Heart right ventricle (tissue), 16 donors: ENCODE measurements around the gene ABHD6. TPM values are rescaled to one million over a fixed set of nuclear protein-coding genes. Genes with fewer than 3 reads are reported as not detected.

ENCODE experiments used
- ATAC-seq, 8 donors: fragments of 200-7000 bp; cut with Tn5 transposase; one replicate each; pipeline ENCODE4 v1.9.1; 2020; ENCODE audit warnings: mild to moderate bottlenecking in 8 of 8, moderate library complexity in 8 of 8, moderate number of reproducible peaks in 1 of 8
- DNase-seq, 2 donors: peaks; one replicate each; pipeline ENCODE4 v3.0.0-alpha.2; 2020
- H3K27ac ChIP-seq, 10 donors: fragments of 200-600 bp; sonication (generic) in 2 of 10; one replicate each; pipeline versions ENCODE4 v1.5.0 to v1.8.0; 2020 to 2022; ENCODE audit warnings: mild to moderate bottlenecking in 3 of 10
- H3K27me3 ChIP-seq, 7 donors: fragments of 200-600 bp; one replicate each; pipeline ENCODE4 v1.8.0; 2021 to 2022; ENCODE audit warnings: mild to moderate bottlenecking in 2 of 7
- H3K36me3 ChIP-seq, 9 donors: fragments of 200-600 bp; sonication (generic) in 1 of 9; one replicate each; pipeline versions ENCODE4 v1.5.0 to v1.8.0; 2020 to 2022; ENCODE audit warnings: mild to moderate bottlenecking in 2 of 9
- H3K4me1 ChIP-seq, 9 donors: fragments of 200-600 bp; sonication (generic) in 1 of 9; one replicate each; pipeline versions ENCODE4 v1.5.0 to v1.8.0; 2020 to 2022; ENCODE audit warnings: mild to moderate bottlenecking in 4 of 9
- H3K4me3 ChIP-seq, 10 donors: fragments of 200-600 bp; sonication (generic) in 2 of 10; one replicate each; pipeline versions ENCODE4 v1.5.0 to v1.8.0; 2020 to 2022; ENCODE audit warnings: mild to moderate bottlenecking in 7 of 10, moderate library complexity in 2 of 10
- H3K9me3 ChIP-seq, 11 donors: fragments of 200-600 bp in 10 of 11; sonication (generic) in 2 of 11; one replicate each; pipeline versions ENCODE4 v1.5.0 to v1.8.0; 2013 to 2022; ENCODE audit warnings: mild to moderate bottlenecking in 2 of 11, control low read depth in 1 of 11, moderate library complexity in 1 of 11
- CTCF ChIP-seq, 9 donors: fragments of 200-600 bp; sonication (generic) in 2 of 9; IDR thresholded peaks; one replicate each; pipeline versions ENCODE4 v1.5.0 to v1.8.0; 2021 to 2022; ENCODE audit warnings: antibody characterized with exemption in 9 of 9, mild to moderate bottlenecking in 5 of 9, moderate library complexity in 1 of 9
- WGBS, 2 donors: extraction: QIAGEN DNeasy Blood & Tissue Kit; methylation state at CpG; one replicate each; pipeline ENCODE4 v1.1.7; 2013; ENCODE audit warnings: inconsistent platforms in 1 of 2; 5-methylcytosine and 5-hydroxymethylcytosine counted together
- intact Hi-C, 10 donors: fragments of 100-400 bp; cut with DNase I; formaldehyde crosslinking; loops; one replicate each; pipeline versions ENCODE4 v1.11.1 to v1.14.2; 2022
- polyA plus RNA-seq, 2 donors: library from polyadenylated mRNA; stranded (reverse); fragments of 200-250 nt; gene quantifications; one replicate each; pipeline ENCODE4 v1.2.3, GENCODE V29; 2013
- total RNA-seq, 10 donors: library from RNA; stranded (reverse); fragmentation: NEBNext Ultra II Directional in 3 of 10; extraction: Animal tissue kit (Norgen Biotek cat#: 25700) in 3 of 10; gene quantifications; one replicate each; pipeline versions ENCODE4 v1.2.1 to v1.2.4, GENCODE V29; 2021 to 2023
- donor health status: Arrhythmogenic right ventricular cardiomyopathy.
- donor health status: ischemic (EF 13 %, LVEDD 7.1; RV severe dilation, severe dysfunction).
- donor health status: healthy with polysubstance abuse.
- donor health status: DM: no; HTN: yes; CAD: no.
- donor health status: DM: no; HTN: no; CAD: no.
- donor health status: ischemic (EF 25% LVEDD 6.9; RV normal size, moderate dysfunction).
- donor health status: ischemic (EF 25% LVEDD 5.7; RV mildly dilated, moderate dysfunction).
- donor health status: healthy.
- donor health status: DM: yes; HTN: yes; CAD: no.
- donor health status: Ischemic cardiomyopathy.
- donor health status: ischemic (EF 35%, LVEDD 5.7; RV mildly dilated, moderate dysfunction).
- donor health status: nonischemic (EF 11% LVEDD 7.7; RV severe dilation, severe dysfunction).
- donor health status: DM: yes; HTN: yes; CAD: no.
- donor health status: PGD.
- donor health status: ischemic (EF 29% LVEDD 5.4; RV normal size, mild dysfunction).
- donor health status: nonischemic (EF 23%, LVEDD 6.1; RV moderate dilation, normal function).

ABHD6 gene
- total and polyA plus RNA-seq, 12 donors, result 3.1 to 11.6 (median 6.3) TPM

- WGBS, 2 donors, result 0% methylated on average over 34 to 37 of the region's 37 CpGs
- DNase-seq (peak; percentile 16 to 25), ATAC-seq (peak in 6 of 8 donors; percentile 3 to 65 (median 34))
- H3K27me3 ChIP-seq, result no peaks in the 10 kb centered on the region
- peak in 4 of 9 donors; percentile 21 to 32 (median 31) for TF ChIP-seq CTCF (IDR thresholded peaks at IDR 0.05)
- H3K27ac ChIP-seq, result peak overlapping the region in 9 of 10 donors; percentile 43 to 89 (median 70)
- H3K4me3 ChIP-seq, result peak overlapping the region; percentile 61 to 95 (median 79)
- no peaks in the 10 kb centered on the region for H3K36me3 ChIP-seq
- no peaks in the 10 kb centered on the region for H3K9me3 ChIP-seq
- intact Hi-C loops, result loop anchor here (2.0 to 10.0 kb wide), 8 partner anchors 51 to 199 kb away; partner anchors contain the start of gene KCTD6 (in 8 of the 10)
- H3K4me1 ChIP-seq, result peaks cover 3 to 41% (median 19%) of the 10 kb centered on the region in 9 donors
Observed at GRCh38 chr3:58333206-58334012, 95.8 kb downstream of the ABHD6 start.

DNA sequence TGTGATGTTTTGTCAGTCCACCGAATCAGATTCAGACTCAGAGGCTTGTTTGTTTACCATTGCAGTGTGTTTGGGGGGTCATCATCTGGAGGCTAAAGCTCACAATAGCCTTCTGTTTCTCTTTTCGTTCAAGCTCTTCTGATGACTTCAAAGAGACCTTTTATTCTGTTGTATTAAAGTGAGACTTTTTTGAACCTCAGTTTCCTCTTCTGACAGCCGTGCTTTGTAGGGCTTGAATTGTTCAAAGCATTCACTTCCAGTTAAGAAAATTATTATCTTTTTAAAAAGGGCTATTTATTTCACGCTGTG lies 96.4 kb downstream of the ABHD6 start:
- intact Hi-C loops, result loop anchor here in 9 of 10 donors (5.0 to 10.0 kb wide), 7 partner anchors 51 to 198 kb away; partner anchors contain the start of gene KCTD6 (in 6 of the 9)
- peaks cover 0 to 5% (median 0%) of the 10 kb centered on the region in 9 donors for H3K36me3 ChIP-seq
- no peaks in the 10 kb centered on the region for H3K9me3 ChIP-seq
- ATAC-seq (no peak), DNase-seq (no peak)
- no peak for TF ChIP-seq CTCF (IDR thresholded peaks at IDR 0.05)
- peak overlapping the region in 5 of 10 donors; percentile 64 to 89 (median 75) for H3K27ac ChIP-seq
- H3K4me3 ChIP-seq, result peak overlapping the region in 9 of 10 donors; percentile 76 to 95 (median 79)
- peaks cover 3 to 41% (median 19%) of the 10 kb centered on the region in 9 donors for H3K4me1 ChIP-seq
- H3K27me3 ChIP-seq, result no peaks in the 10 kb centered on the region
- 40 to 45% methylated on average over 4 of the region's 4 CpGs for WGBS, 2 donors

GRCh38 chr3:58334506-58334884 lies 96.9 kb downstream of the ABHD6 start:
- no peaks in the 10 kb centered on the region for H3K9me3 ChIP-seq
- H3K27ac ChIP-seq, result peak overlapping the region in 5 of 10 donors; percentile 64 to 89 (median 75)
- ATAC-seq (no peak), DNase-seq (no peak)
- H3K4me1 ChIP-seq, result peaks cover 3 to 41% (median 19%) of the 10 kb centered on the region in 9 donors
- H3K4me3 ChIP-seq, result peak overlapping the region in 8 of 10 donors; percentile 76 to 90 (median 79)
- intact Hi-C loops, result loop anchor here in 9 of 10 donors (5.0 to 10.0 kb wide), 7 partner anchors 50 to 198 kb away; partner anchors contain the start of gene KCTD6 (in 6 of the 9)
- no peaks in the 10 kb centered on the region for H3K27me3 ChIP-seq
- WGBS, 2 donors, result 91% methylated on average over 1 of the region's 1 CpG
- H3K36me3 ChIP-seq, result peaks cover 0 to 8% (median 0%) of the 10 kb centered on the region in 9 donors
- no peak for TF ChIP-seq CTCF (IDR thresholded peaks at IDR 0.05)

DNA sequence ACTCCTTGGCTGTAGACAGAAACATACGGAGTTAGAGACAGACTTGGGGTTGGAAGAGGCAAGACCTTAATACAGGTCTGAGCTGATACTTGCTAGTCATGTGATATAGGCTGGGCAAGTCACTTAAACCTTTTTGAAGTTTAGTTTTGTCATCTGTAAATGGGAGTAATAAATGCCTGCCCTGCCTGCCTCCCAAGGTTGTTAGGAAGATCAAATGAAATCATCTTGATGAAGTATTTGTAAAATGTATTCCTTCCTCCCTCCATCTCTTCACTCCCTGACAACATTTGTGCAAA lies 98.0 kb downstream of the ABHD6 start:
- Histone ChIP-seq H3K36me3 (peaks cover 0 to 13% (median 0%) of the 10 kb centered on the region in 9 donors), H3K4me1 (peaks cover 3 to 41% (median 19%) of the 10 kb centered on the region in 9 donors), H3K9me3 (no peaks in the 10 kb centered on the region), H3K27ac (peak overlapping the region in 7 of 10 donors; percentile 44 to 89 (median 60)), H3K27me3 (no peaks in the 10 kb centered on the region), H3K4me3 (peak overlapping the region in 5 of 10 donors; percentile 1 to 27 (median 17))
- 47 to 54% methylated on average over 1 of the region's 1 CpG for whole genome bisulfite sequencing, 2 donors
- no peak for TF ChIP-seq CTCF (IDR thresholded peaks at IDR 0.05)
- intact Hi-C loops, result loop anchor here in 5 of 10 donors (5.0 to 10.0 kb wide), 3 partner anchors 49 to 159 kb away; partner anchors contain the start of gene KCTD6 (in 3 of the 5)
- DNase-seq, result no peak
- ATAC-seq, result no peak
